Suppressor macrophage (primary cell): ENCODE measurements around the gene BNIP3.
"Not testable (repeated sequence)": the region's sequence is repeated elsewhere in the genome, so short reads cannot be mapped to it uniquely, and the experiment has no call there.

ENCODE experiments used
- DNase-seq, 4 experiments: peaks; one replicate each; pipeline ENCODE4 v3.0.0-alpha.2; 2020 to 2022

Gene BNIP3

GRCh38 chr10:131977323-131978096 lies 4.2 kb downstream of the BNIP3 start:
- DNase-seq, result no peak

GRCh38 chr10:131975796-131976195 lies 5.9 kb downstream of the BNIP3 start:
- no peak for DNase-seq

- DNase-seq, result no peak
Observed at GRCh38 chr10:131975003-131975402, 6.7 kb downstream of the BNIP3 start.

DNA sequence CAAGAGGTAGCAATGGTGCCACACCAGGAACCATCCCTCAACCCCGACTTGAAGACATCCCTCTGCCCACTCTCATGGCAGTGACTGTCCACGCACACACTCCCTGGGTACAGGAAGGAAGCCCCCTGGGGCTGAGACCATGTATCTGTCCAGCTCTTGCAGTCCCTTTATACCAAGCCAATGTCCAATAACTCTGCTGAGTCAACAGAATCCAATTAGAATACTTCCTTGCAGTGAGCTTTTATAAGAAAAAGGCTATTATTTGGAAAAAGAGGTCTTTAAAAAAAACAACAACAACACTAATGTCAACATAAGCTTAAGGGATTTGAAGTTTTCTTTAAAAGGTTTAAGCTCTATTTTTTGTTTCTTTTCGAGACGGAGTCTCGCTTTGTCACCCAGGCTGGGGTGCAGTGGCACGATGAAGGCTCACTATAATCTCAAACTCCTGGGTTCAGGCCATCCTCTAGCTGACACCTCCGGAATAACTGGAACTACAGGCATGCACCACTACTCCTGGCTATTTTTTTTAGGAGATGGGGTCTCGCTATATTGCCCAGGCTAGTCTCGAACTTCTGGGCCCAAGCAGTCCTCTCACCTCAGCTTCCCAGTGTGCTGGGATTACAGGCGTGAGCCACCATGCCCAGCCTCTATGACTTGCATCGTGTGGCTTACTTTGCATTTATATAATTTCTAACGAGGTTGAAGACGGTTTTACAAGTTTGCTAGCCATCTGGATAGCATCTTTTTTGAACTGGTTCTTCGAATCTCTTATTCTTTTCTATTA lies 7.5 kb downstream of the BNIP3 start:
- DNase-seq, result no peak

- DNase-seq, result no peak
Observed at GRCh38 chr10:131973160-131973951, 8.4 kb downstream of the BNIP3 start.

- peak; percentile 19 to 58 (median 46) for DNase-seq
Observed at GRCh38 chr10:131972474-131973071, 9.2 kb downstream of the BNIP3 start.

GRCh38 chr10:131971591-131971990 lies 10.1 kb downstream of the BNIP3 start:
- DNase-seq, result no peak

DNA sequence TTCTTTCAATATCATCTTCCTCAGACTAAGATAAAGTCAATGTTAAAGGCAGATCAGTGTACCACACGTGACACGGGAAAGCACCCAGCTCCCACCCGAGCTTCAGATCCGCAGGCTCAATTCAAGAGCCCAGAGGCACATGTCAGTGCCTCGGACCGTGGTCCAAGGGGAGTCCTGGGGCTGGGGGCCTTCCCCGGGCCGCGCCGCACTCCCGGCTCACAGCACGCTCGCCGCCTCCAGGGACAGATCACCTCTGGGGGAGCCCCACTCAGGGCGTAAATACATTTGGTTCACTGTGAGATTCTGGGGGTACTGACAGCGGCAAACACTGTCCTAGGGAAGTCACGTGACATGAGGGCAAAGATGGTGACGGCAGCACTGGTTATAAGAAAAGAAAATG lies 10.8 kb downstream of the BNIP3 start:
- no peak for DNase-seq

DNA sequence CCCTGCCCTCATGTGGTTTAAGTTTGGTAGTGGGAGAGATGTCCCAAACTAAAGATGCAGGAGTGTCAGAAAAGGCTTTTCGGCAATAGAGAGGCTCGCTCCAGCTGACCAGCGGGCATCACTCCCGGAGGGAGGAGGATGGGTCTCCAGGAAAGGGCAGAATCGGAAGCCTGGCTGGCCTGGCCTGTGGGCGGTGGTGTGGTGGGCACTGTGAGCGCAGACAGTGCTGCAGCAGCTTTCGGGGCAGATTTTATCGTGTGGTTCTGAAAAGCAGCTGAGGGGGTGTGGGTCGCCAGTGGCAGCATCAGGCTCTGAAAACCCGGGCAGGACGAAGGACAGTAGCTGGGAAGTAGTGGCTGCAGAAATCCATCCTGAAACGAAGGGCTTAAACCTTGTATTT lies 12.8 kb downstream of the BNIP3 start:
- DNase-seq, result no peak

DNA sequence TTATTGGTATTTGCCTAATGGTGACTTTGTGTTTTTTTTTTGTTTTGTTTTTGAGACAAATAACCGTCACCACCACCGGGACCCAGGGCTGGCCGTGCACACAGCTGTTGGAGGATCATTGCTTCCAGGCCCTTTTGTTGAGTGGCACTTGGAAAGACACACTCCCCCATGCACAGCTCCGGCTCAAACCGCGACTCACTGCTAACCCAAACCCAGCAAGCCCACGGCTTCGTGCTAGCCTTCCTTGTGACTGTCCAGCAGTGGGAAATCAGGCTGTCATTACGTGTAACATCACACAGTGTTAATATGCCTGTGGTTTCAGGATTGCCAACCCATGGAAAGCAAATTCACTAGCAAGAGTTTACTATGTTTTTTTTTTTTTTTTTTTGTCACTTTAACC lies 17.4 kb downstream of the BNIP3 start:
- DNase-seq, result no peak

DNA sequence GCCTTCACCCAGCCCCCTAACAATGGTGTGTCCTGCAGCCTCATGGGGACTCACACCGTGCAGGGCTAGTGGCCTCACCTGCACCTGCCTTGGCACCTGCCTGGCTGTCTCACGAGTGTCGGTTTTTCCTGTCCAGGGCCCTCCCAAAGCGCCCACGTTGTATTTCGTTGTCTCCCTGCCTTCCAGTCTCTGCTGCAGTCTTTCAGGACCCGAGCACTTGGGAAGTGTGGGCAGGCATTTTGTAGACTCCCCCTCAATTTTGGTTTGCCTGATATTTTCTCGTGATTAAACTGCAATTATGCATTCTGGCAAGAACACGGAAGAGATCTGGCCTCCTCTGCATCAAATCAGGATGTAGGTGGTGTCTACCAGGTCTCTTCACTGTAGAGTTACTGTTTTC lies 17.9 kb downstream of the BNIP3 start:
- no peak for DNase-seq

GRCh38 chr10:131963350-131963749 lies 18.4 kb downstream of the BNIP3 start:
- no peak for DNase-seq

DNA sequence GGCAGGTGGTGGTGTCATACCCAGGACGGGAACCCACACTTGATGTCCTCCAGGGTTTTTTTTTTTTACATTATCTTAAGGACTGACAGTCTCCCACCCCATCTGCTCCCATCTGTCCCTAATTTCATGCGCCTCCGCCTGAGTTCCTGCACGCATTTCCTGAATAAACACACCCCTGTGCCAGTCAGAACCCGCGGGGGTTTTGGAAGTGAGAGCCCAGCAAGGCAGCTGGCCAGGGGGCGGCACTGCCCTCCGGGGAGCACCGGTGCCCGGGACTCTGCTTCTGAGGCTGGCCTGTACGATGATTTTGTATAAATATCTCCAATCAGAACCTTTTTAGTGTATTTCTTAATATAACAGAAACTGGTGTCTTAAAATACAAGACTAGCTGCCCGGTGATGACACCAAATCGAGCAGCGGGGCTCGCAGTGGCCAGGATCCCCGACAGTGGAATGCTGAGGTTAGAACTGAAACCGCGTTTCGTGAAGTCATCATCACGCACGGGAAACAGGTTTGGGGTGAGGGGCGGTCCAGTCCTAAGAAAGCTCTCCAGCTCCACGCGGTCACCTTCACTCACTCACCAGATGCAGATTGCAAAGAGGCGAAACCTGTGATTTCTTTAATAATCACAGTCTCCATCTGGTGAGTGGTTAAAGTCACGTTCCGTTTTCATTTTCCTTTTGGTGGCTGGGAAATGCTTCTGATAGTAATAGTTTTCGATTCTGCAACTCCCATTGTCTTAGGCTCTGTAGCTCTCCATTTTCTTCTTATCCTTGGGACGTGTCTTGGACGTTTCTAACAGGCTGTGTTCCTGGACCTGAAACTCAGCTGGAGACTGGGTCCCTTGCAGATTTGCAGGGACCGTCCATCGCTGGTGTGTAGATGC lies 19.7 kb downstream of the BNIP3 start:
- DNase-seq, result no peak

GRCh38 chr10:131961047-131961776 lies 20.5 kb downstream of the BNIP3 start:
- no peak for DNase-seq

DNA sequence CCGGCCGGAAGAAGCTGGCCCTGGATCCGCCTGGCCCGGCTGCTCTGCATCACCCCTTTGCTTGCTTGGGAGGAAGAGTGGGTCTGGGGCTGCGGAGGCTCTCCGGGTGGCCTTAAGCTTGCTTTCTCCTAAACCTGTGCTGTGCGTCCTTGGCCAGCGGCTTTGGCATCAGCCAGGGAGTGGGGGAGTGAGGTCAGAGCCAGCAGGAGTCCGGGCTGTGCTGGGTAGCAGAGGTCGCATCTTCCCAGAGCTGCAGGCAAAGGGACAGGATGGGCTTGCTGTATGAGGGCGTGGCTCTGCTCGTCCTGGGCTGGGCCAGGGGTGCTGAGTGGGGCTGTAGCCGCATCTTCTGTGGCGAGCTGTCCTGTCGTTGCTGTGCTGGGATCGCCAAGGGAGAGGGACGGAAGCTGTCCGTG lies 21.1 kb downstream of the BNIP3 start:
- DNase-seq, result no peak

- DNase-seq, result no peak
Observed at GRCh38 chr10:131959841-131960240, 21.9 kb downstream of the BNIP3 start.

DNA sequence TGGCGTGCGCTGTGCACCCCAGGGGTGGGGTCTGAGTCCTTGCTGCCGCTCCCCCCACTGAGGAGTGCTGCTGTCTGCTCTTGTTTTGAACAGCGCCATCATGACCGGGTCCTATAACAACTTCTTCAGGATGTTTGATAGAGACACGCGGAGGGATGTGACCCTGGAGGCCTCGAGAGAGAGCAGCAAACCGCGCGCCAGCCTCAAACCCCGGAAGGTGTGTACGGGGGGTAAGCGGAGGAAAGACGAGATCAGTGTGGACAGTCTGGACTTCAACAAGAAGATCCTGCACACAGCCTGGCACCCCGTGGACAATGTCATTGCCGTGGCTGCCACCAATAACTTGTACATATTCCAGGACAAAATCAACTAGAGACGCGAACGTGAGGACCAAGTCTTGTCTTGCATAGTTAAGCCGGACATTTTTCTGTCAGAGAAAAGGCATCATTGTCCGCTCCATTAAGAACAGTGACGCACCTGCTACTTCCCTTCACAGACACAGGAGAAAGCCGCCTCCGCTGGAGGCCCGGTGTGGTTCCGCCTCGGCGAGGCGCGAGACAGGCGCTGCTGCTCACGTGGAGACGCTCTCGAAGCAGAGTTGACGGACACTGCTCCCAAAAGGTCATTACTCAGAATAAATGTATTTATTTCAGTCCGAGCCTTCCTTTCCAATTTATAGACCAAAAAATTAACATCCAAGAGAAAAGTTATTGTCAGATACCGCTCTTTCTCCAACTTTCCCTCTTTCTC lies 26.0 kb downstream of the BNIP3 start:
- no peak for DNase-seq

GRCh38 chr10:131954356-131954965 lies 27.3 kb downstream of the BNIP3 start:
- DNase-seq, result no peak

GRCh38 chr10:131949908-131950307 lies 31.8 kb downstream of the BNIP3 start:
- not testable (repeated sequence) for DNase-seq
